GM19467 (cell line): ENCODE results near the gene ACAA2.
"Not testable (repeated sequence)": the region's sequence is repeated elsewhere in the genome, so short reads cannot be mapped to it uniquely, and the experiment has no call there.

Experiments used
- ATAC-seq: cut with Tn5 transposase; IDR thresholded peaks from one replicate; pipeline ENCODE4 v1.9.1; 2021; ENCODE audit warnings: mild to moderate bottlenecking, moderate library complexity; ENCODE audit not compliant: unreplicated experiment

Gene ACAA2

GRCh38 chr18:49845629-49846360 is 32.5 kb upstream of the ACAA2 start:
- ATAC-seq, result no peak

GRCh38 chr18:49844903-49845302 is 31.6 kb upstream of the ACAA2 start:
- no peak for ATAC-seq

- no peak for ATAC-seq
Observed at GRCh38 chr18:49843778-49844625, 30.7 kb upstream of the ACAA2 start.

GRCh38 chr18:49843131-49843530 is 29.8 kb upstream of the ACAA2 start:
- no peak for ATAC-seq

GRCh38 chr18:49842656-49843055 is 29.3 kb upstream of the ACAA2 start:
- no peak for ATAC-seq

GRCh38 chr18:49841236-49842217 is 28.2 kb upstream of the ACAA2 start:
- ATAC-seq, result no peak

GRCh38 chr18:49839012-49839411 is 25.7 kb upstream of the ACAA2 start:
- ATAC-seq, result no peak

- no peak for ATAC-seq
Observed at GRCh38 chr18:49838381-49838780, 25.0 kb upstream of the ACAA2 start.

- ATAC-seq, result no peak
Observed at GRCh38 chr18:49837889-49838288, 24.6 kb upstream of the ACAA2 start.

GRCh38 chr18:49837316-49837835 is 24.0 kb upstream of the ACAA2 start:
- ATAC-seq, result not testable (repeated sequence)

GRCh38 chr18:49835405-49835804 is 22.1 kb upstream of the ACAA2 start:
- no peak for ATAC-seq

- ATAC-seq, result no peak
Observed at GRCh38 chr18:49834258-49834657, 20.9 kb upstream of the ACAA2 start.

- no peak for ATAC-seq
Observed at GRCh38 chr18:49833814-49834213, 20.5 kb upstream of the ACAA2 start.

GRCh38 chr18:49832221-49832647 is 18.9 kb upstream of the ACAA2 start:
- ATAC-seq, result no peak

GRCh38 chr18:49827996-49828395 is 14.7 kb upstream of the ACAA2 start:
- ATAC-seq, result no peak

GRCh38 chr18:49819823-49820671 is 6.7 kb upstream of the ACAA2 start:
- no peak for ATAC-seq

- no peak for ATAC-seq
Observed at GRCh38 chr18:49819071-49819662, 5.8 kb upstream of the ACAA2 start.

- no peak for ATAC-seq
Observed at GRCh38 chr18:49817947-49818346, 4.6 kb upstream of the ACAA2 start.

GRCh38 chr18:49815927-49816326 is 2.6 kb upstream of the ACAA2 start:
- ATAC-seq, result no peak

GRCh38 chr18:49814147-49814499 is 790 bp upstream of the ACAA2 start:
- ATAC-seq, result no peak
